ENCODE results near the gene ALG10.
"Not testable (repeated sequence)": the region's sequence is repeated elsewhere in the genome, so short reads cannot be mapped to it uniquely, and the experiment has no call there.

Gene ALG10, protein sequence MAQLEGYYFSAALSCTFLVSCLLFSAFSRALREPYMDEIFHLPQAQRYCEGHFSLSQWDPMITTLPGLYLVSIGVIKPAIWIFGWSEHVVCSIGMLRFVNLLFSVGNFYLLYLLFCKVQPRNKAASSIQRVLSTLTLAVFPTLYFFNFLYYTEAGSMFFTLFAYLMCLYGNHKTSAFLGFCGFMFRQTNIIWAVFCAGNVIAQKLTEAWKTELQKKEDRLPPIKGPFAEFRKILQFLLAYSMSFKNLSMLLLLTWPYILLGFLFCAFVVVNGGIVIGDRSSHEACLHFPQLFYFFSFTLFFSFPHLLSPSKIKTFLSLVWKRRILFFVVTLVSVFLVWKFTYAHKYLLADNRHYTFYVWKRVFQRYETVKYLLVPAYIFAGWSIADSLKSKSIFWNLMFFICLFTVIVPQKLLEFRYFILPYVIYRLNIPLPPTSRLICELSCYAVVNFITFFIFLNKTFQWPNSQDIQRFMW

DNA sequence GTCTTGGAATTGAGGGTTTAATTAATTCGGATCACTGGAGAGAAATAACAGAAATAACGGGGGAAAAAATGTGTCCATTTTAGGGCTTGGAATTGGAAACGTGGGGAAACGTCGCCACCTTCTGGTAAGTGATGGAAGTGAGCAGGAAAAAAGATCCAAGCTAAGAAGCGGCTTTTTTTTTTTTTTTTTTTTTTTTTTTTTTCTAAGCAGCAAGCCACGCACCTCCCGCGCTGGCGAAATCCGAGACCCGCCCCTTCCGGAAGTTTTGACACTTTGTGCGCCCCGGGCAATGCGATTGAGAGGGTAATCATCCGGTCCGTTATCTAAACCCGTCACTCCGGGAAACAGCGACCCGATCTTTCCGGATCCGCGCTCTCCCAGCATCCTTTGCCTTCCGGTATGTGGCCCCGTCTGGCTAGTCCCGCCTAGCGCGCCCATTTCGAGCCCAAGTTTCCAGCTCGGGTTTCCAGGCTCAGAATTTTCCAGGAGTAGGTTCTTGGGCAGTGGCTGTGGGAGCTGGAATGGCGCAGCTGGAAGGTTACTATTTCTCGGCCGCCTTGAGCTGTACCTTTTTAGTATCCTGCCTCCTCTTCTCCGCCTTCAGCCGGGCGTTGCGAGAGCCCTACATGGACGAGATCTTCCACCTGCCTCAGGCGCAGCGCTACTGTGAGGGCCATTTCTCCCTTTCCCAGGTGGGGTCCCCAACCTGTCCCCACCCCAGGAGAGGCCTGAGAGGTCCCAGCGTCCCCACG is at the start of gene ALG10:
Gene ALG10, plus strand, starts transcription at position 418 of the 752 bp plus-strand sequence. Its CDS starts 104 bp downstream, at position 522.
- peak; percentile 96 for DNase-seq

DNA sequence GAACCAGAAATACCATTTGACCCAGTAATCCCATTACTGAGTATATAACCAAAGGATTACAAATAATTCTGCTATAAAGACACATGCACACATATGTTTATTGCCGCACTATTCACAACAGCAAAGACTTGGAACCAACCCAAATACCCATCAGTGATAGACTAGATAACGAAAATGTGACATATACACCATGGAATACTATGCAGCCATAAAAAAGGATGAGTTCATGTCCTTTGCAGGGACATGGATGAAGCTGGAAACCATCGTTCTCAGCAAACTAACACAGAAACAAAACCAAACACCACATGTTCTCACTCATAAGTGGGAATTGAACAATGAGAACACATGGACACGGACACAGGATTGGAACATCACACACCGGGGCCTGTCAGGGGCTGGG is 49.4 kb upstream of the ALG10 start:
- not testable (repeated sequence) for DNase-seq

DNA sequence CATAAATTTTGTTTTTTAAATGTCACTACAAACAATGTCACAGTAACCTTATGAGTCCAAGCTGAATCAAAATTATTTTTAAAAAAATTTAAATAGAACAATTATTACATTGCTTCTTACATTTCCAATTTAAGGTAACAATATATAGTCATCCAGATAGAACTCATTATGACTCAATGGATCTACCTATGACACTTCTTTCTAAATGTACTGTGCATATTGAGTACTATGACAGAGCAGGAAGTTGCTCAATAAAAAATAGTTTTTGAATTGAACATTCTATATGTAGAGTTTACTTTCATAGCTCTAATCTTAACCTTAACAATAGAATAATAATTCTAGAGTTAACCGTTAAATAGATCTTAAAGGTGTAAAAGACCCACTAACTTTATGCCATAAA is 44.4 kb upstream of the ALG10 start:
- no peak for DNase-seq

DNA sequence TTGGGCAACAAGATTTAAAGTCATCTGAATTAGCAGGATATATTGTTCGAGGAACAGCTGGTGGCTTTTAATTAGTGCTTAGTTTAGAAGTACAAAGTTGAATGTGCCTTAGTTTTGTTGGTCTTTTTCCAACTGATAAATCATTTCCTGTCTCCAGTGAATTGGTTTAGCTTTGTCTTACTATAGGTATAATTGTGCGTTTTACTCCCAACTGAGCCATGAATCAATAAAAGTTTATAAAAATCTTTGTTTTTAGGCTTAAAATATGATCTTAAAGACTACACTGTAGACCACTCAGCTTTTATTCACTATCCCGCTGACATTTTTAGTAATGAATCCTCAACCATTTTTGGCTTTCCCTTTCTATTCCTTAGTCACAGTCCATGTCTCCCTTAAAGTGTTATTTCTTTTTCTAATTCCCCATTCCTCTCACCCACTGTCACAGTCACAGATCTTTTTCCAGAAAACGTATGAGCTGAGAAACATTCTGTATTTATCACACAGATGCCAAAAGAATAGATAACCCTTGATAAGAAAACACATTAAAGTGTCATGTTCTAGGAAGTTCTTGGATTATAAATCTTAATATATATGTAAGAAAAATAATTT is 34.0 kb upstream of the ALG10 start:
- DNase-seq, result no peak

DNA sequence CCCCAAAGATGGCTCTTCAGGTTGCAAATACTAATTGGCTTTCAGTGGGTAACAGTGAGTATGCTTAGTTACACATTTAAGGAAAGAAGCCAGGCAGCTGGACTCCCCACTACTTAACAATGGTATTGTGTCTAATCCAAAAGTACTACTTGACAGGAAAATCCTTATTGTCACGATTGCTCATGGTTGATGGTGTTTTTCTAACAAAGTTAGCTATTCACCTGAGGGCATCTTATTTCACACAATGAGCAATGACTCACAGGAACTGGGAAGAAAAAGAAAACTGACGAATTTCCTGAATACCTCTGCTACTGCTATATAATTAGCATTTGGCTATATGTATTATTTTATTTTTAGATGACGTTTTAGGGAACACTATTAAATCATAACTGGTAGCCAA is 33.4 kb upstream of the ALG10 start:
- DNase-seq, result no peak

DNA sequence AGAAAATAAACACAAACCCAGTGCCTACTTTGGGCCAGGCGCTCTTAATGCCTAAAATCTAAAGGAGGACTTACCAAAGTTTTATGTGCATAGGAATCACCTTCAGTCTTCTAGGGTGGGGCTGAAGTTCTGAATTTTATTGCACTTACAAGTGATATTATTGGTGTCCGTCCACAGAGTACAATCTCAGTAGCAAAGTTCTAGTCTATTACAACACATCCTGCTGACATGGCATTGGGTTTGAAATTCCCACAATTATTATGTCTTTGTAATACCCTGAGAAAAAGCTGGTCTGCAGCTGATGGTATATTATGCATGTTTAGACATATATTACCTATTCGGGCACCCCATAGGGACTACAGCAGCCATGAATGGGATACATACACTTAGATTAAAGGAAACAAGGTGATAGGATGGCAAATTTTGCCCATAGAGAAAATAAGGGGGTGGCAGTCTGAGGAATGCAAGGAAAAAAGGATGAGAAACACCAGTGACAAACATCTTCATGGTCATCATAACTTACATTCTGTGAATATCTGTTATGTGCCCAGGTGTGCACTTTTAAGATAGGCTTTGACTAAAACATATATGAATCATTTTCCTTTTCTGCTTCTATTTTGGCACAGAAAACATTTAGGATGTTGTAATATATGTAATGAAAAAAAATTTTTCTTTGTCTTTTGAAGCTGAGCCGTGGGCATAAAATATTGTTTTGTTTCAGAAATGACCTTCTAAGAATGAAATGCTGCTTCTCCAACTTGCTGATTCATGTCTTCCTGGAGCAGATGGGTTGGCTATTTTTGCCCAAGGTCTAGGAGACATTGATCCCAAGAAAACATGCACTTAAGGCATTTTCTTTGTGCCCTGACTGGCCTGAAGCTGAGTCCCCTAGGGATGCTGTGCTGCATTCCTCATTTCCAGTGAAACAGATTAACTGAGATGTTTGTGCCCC is 27.2 kb upstream of the ALG10 start:
- DNase-seq, result no peak

DNA sequence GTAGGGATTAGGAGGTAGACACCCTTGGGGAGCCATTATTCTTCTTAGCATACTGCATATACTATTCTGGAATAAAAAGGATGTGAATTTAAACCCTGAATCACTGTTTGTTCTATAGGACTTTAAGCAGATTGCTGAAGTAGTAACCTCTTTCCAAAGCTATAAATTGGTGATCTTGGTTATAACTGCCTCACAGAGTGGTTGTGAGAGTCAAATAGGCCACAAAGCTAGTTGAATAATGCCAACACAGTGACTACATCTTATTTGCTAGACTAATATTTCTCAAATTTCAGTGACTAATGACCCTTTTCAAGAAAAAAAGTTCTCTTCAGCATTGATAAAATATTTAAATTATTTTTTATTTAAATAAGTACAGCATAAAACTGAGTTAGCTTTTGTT is 13.5 kb upstream of the ALG10 start:
- DNase-seq, result not testable (repeated sequence)

DNA sequence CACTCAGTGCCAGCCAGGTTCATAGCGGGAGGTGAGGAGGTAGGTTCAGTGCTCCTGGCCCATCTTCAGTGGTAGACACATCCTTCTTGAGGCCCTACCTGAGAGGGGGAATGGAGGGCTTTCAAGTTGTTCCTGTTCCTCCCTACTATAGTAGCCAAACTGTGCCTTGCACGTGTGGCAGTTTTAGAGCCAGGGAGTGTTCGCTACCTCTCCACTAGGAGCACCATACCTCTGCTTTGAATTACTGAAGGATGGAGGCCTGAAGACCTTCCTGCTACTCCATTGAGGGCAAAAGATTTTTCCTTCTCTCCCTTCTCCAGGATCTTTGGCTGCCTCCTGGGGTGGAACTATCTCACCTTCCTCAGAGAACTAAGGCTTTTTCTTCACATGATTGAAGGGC is 5.9 kb upstream of the ALG10 start:
- no peak for DNase-seq

DNA sequence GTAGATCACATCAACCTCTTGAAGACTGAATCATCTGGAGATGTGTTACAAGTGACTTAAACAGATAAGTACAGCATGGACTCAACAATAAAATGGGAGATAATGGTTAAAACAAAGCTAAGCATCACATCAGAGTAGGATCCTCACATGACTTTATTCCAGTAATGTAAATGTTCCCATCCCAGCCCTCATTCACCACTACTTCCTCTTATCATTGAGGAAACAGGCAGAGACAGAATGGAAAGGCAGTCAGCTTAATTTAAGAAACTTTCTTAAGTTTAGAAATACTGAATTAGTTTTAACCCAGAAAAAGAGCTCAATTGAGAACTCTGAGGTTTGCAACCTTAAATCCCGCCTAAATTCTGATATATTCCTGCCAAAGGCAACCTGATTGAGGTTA is 1.2 kb upstream of the ALG10 start:
- DNase-seq, result peak; percentile 55

DNA sequence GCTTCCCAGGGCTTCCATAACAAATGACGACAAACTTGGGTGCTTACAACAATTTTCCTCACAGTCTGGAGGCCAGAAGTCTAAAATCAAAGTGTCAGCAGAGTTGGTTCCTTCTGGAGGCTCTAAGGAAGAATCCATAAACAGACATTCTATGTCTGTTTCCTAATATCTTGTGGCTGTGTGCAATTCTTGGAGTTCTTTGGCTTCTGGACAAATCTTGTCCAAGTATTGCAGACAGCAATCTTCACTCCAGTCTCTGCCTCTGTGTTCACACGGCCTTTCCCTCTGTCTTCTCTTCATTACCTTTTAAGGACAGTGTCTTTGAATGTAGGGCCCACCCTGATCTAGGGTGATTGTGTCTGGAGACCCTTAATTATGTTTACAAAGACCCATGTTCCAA is 5.4 kb downstream of the ALG10 start:
- not testable (repeated sequence) for DNase-seq

DNA sequence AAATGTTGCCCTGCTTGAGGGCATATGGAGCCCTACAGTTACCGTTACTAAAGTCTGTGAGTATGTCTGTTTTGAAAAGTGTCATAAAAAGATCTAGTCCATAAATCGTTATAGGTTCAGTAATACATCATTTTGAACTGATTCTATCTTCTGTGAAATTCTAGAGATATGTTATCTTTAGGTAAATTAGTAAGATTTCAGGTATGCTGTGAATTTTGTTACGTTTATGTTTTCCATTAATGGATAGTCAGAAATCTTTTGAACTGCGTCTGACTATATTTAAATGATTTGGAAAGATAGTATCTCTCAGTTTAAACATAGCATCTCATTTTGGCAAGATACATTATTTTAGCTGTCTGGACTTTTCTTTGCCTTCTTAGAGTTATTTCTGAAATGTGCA is 8.3 kb downstream of the ALG10 start:
- DNase-seq, result no peak

DNA sequence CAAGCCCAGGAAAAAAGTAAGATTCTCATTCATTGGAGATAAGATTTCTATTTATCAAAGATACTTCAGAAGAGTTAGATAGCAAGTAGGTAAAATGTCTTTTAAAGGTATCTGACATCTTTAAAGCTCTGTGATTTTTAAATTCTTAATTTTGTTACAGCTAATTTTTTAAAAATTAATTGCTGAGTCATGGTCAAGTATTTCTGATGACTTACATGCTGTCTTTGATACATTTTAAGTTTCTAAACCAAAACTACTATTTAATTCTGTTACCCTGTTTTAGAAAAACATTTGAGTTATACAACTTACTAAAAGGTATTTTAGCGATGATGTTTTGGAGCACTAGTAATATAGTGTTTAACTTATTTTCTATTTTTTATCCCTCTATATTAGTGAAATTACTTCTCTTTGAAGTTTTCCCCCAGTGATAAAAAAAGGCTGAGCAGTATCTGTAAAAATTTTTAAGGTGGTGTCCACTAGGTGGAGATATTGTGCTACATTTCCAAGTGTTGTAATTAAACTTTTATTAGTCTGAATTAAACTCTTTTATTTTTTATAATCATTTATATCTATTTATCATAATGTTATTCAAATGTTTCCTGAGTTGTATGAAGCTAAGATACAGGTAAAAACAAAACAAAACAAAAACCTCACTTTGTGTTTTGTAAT is 11.5 kb downstream of the ALG10 start:
- peak; percentile 30 for DNase-seq

DNA sequence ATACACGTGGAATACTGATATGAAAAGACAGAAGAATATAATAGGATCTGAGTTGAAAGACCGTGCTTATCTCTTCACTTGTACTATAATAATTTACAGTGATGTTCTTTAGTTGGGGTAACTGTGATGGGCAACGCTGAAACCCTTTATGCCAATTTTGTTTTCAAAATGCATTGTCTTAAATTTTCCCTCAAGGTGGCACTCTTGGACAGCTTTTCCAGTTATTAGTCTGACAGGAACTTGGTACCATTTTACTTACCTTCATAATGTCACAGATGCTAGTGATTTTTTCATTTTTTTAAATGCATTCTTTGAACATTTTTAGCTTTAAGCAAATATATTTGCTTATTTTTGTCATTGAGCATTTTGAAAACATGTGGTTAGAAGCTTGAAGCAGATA is 16.1 kb downstream of the ALG10 start:
- peak; percentile 21 for DNase-seq

DNA sequence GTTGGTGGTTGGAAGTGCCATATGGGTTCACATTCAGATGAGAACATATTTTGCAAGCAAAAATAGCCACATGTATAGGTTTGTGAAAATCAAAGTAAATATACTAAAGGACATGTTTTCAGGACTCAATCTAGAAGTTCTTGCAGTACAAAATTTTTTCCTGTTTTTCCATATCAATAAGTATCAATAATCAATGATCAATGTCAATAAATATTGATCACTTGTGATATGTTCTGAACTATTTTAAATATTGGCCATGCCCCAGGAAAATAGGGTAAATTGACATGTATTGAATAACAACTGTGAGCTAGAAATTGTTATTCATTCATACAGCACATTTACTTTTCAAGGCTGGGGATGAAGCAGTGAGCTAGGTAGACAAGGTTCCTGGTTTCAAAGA is 24.3 kb downstream of the ALG10 start:
- DNase-seq, result no peak

DNA sequence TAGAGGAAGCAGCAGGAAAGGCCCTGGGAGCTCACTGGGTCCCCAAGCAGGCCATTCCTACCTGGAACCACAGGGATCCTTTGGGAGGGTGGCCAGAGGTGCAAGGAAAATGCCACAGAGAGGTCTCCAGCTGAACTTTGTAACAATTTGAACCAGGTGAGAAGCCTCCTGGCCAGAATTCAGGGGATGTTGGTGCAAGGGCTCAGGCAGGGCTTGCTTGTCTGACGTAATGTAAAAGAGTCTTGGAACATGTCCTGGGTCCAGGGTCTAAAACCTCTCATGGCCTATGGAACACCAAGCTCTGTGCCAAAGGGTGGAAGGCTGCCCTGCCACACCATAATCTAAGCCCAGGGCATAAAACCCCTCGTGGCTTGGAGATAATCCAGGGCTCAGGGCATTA is 25.6 kb downstream of the ALG10 start:
- not testable (repeated sequence) for DNase-seq

DNA sequence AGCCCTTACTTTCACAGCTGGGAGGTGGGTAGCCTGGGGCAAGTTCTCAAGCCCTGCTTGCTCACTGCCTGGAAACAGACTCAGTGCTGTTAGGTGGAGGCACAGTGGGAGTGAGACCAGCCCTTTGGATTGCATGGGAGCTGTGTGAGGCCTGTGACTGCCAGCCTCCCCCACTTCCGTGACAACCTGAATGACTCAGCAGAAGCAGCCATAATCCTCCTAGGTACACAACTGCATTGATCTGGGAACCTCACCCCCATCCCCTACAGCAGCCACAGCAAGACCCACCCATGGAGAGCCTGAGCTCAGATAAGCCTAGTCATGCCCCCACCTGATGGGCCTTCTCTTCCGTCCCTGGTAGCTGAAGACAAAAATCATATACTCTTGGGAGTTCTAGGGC is 26.4 kb downstream of the ALG10 start:
- DNase-seq, result no peak

DNA sequence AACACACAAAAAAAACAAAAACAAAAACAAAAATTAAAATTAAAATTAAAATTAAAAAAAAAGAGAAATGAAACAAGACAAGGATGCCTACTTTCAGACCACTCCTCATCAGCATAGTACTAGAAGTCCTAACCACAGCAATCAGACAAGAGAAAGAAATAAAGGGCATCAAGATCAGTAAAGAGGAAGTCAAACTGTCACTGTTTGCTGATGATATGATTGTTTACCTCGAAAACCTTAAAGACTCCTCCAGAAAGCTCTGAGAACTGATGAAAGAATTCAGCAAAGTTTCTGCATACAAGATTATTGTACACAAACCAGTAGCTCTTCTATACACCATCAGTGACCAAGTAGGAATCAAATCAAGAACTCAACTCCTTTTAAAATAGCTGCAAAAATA is 29.2 kb downstream of the ALG10 start:
- no peak for DNase-seq

DNA sequence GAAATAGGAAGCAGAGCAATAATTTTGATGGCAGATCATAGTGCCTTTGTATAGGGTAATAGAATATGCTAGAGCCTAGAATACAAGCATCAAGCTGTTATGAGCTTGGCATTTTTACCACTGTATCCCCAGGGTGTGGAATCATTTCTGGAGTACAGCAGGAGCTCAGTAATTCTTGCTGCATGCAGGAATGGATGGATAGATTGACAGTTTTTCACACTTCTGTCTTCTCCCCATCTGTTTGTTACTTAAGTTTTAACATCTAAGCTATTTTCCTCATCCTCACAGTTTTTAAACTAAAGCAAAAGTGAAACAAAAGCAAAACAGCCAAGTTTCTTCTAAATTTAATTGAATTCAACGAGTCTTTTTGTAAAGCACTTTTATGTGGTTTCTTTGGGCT is 32.6 kb downstream of the ALG10 start:
- no peak for DNase-seq
